ENCODE data around the gene MBP. TPM values are rescaled to one million over a fixed set of nuclear protein-coding genes. Genes with fewer than 3 reads are reported as not detected.

MBP gene
- total and polyA plus RNA-seq, 3 experiments from 2014 or later: 59.5 to 196 (median 60.0) TPM

- H3K4me1 ChIP-seq (ENCODE audit: insufficient read depth, low read length): no peaks in the 10 kb centered on the region
- H3K27me3 ChIP-seq (ENCODE audit: insufficient read depth, low read length, poor library complexity, severe bottlenecking): no peaks in the 10 kb centered on the region
- CTCF ChIA-PET: no interaction called here
- Mint-ChIP-seq H3K36me3 (no peaks in the 10 kb centered on the region), H3K27me3 (no peaks in the 10 kb centered on the region), H3K9me3 (no peaks in the 10 kb centered on the region), H3K4me1 (no peaks in the 10 kb centered on the region), H3K4me3 (no peak overlapping the region), H3K27ac (peak overlapping the region in 1 of 8 donors; percentile 61)
- H3K27ac ChIP-seq (ENCODE audit: low read depth, low read length): no peak overlapping the region
- H3K36me3 ChIP-seq (ENCODE audit: insufficient read depth, low read length): no peaks in the 10 kb centered on the region
- no peak overlapping the region for H3K4me3 ChIP-seq (ENCODE audit: low read length)
- DNase-seq: no peak
- no peaks in the 10 kb centered on the region for H3K9me3 ChIP-seq (ENCODE audit: low read length)
- POLR2A ChIA-PET: no interaction called here
These were observed 142.9 kb downstream of the MBP start for GRCh38 chr18:76989647-76990190.

- H3K27me3 Mint-ChIP-seq: no peaks in the 10 kb centered on the region
- Histone ChIP-seq H3K9me3 (ENCODE audit: low read length) (no peaks in the 10 kb centered on the region), H3K36me3 (ENCODE audit: insufficient read depth, low read length) (no peaks in the 10 kb centered on the region), H3K27ac (ENCODE audit: low read depth, low read length) (no peak overlapping the region), H3K4me1 (ENCODE audit: insufficient read depth, low read length) (no peaks in the 10 kb centered on the region), H3K27me3 (ENCODE audit: insufficient read depth, low read length, poor library complexity, severe bottlenecking) (no peaks in the 10 kb centered on the region), H3K4me3 (ENCODE audit: low read length) (no peak overlapping the region)
- no peaks in the 10 kb centered on the region for H3K36me3 Mint-ChIP-seq
- POLR2A ChIA-PET: no interaction called here
- no peaks in the 10 kb centered on the region for H3K9me3 Mint-ChIP-seq
- CTCF ChIA-PET: interaction anchor here (1.0 kb wide), 1 partner anchor 187 kb away, joined by 4 read pairs; no protein-coding TSS in a partner anchor
- no peaks in the 10 kb centered on the region for H3K4me1 Mint-ChIP-seq
- peak overlapping the region in 1 of 8 donors; percentile 10 for H3K27ac Mint-ChIP-seq
- no peak overlapping the region for H3K4me3 Mint-ChIP-seq
- DNase-seq: no peak
These were observed 143.5 kb downstream of the MBP start for GRCh38 chr18:76988827-76989646.

GRCh38 chr18:76988031-76988826, 144.4 kb downstream of the MBP start:
- no peak overlapping the region for H3K27ac Mint-ChIP-seq
- H3K4me1 Mint-ChIP-seq: peaks cover 3 to 5% (median 4%) of the 10 kb centered on the region in 3 donors
- H3K36me3 Mint-ChIP-seq: no peaks in the 10 kb centered on the region
- no peaks in the 10 kb centered on the region for H3K4me1 ChIP-seq (ENCODE audit: insufficient read depth, low read length)
- no peak overlapping the region for H3K4me3 ChIP-seq (ENCODE audit: low read length)
- no peaks in the 10 kb centered on the region for H3K36me3 ChIP-seq (ENCODE audit: insufficient read depth, low read length)
- ChIA-PET CTCF (interaction anchor here (1.0 kb wide), 1 partner anchor 186 kb away, joined by 4 read pairs; no protein-coding TSS in a partner anchor), POLR2A (no interaction called here)
- H3K4me3 Mint-ChIP-seq: no peak overlapping the region
- no peaks in the 10 kb centered on the region for H3K9me3 ChIP-seq (ENCODE audit: low read length)
- H3K27me3 ChIP-seq (ENCODE audit: insufficient read depth, low read length, poor library complexity, severe bottlenecking): no peaks in the 10 kb centered on the region
- DNase-seq: no peak
- no peaks in the 10 kb centered on the region for H3K27me3 Mint-ChIP-seq
- H3K9me3 Mint-ChIP-seq: no peaks in the 10 kb centered on the region
- no peak overlapping the region for H3K27ac ChIP-seq (ENCODE audit: low read depth, low read length)

- Mint-ChIP-seq H3K27me3 (no peaks in the 10 kb centered on the region), H3K27ac (peak overlapping the region in 1 of 8 donors; percentile 9), H3K4me1 (peaks cover 6 to 8% (median 8%) of the 10 kb centered on the region in 3 donors), H3K4me3 (no peak overlapping the region), H3K9me3 (no peaks in the 10 kb centered on the region), H3K36me3 (no peaks in the 10 kb centered on the region)
- H3K36me3 ChIP-seq (ENCODE audit: insufficient read depth, low read length): no peaks in the 10 kb centered on the region
- no peaks in the 10 kb centered on the region for H3K9me3 ChIP-seq (ENCODE audit: low read length)
- H3K27me3 ChIP-seq (ENCODE audit: insufficient read depth, low read length, poor library complexity, severe bottlenecking): no peaks in the 10 kb centered on the region
- POLR2A ChIA-PET: no interaction called here
- no peak overlapping the region for H3K27ac ChIP-seq (ENCODE audit: low read depth, low read length)
- CTCF ChIA-PET: interaction anchor here (1.0 to 4.3 kb wide), 3 partner anchors 10 to 143 kb away, joined by 3 to 32 read pairs (median 3); no protein-coding TSS in a partner anchor
- H3K4me3 ChIP-seq (ENCODE audit: low read length): no peak overlapping the region
- no peak for DNase-seq
- no peaks in the 10 kb centered on the region for H3K4me1 ChIP-seq (ENCODE audit: insufficient read depth, low read length)
These were observed 146.2 kb downstream of the MBP start for GRCh38 chr18:76986406-76986805.

GRCh38 chr18:76985951-76986236, 146.7 kb downstream of the MBP start:
- H3K4me3 ChIP-seq (ENCODE audit: low read length): no peak overlapping the region
- H3K4me3 Mint-ChIP-seq: no peak overlapping the region
- ChIA-PET CTCF (interaction anchor here (1.0 to 4.3 kb wide), 4 partner anchors 9 to 143 kb away, joined by 3 to 32 read pairs (median 6); no protein-coding TSS in a partner anchor), POLR2A (no interaction called here)
- no peak overlapping the region for H3K27ac ChIP-seq (ENCODE audit: low read depth, low read length)
- H3K4me1 ChIP-seq (ENCODE audit: insufficient read depth, low read length): no peaks in the 10 kb centered on the region
- no peaks in the 10 kb centered on the region for H3K27me3 ChIP-seq (ENCODE audit: insufficient read depth, low read length, poor library complexity, severe bottlenecking)
- no peaks in the 10 kb centered on the region for H3K36me3 ChIP-seq (ENCODE audit: insufficient read depth, low read length)
- H3K27me3 Mint-ChIP-seq: no peaks in the 10 kb centered on the region
- no peak overlapping the region for H3K27ac Mint-ChIP-seq
- DNase-seq: no peak
- H3K4me1 Mint-ChIP-seq: peaks cover 6 to 8% (median 8%) of the 10 kb centered on the region in 3 donors
- H3K36me3 Mint-ChIP-seq: no peaks in the 10 kb centered on the region
- H3K9me3 ChIP-seq (ENCODE audit: low read length): no peaks in the 10 kb centered on the region
- no peaks in the 10 kb centered on the region for H3K9me3 Mint-ChIP-seq

GRCh38 chr18:76985156-76985950, 147.2 kb downstream of the MBP start:
- no peaks in the 10 kb centered on the region for H3K9me3 Mint-ChIP-seq
- Histone ChIP-seq H3K4me3 (ENCODE audit: low read length) (no peak overlapping the region), H3K36me3 (ENCODE audit: insufficient read depth, low read length) (no peaks in the 10 kb centered on the region), H3K27ac (ENCODE audit: low read depth, low read length) (no peak overlapping the region), H3K27me3 (ENCODE audit: insufficient read depth, low read length, poor library complexity, severe bottlenecking) (no peaks in the 10 kb centered on the region), H3K4me1 (ENCODE audit: insufficient read depth, low read length) (no peaks in the 10 kb centered on the region), H3K9me3 (ENCODE audit: low read length) (no peaks in the 10 kb centered on the region)
- no peak for DNase-seq
- CTCF ChIA-PET: interaction anchor here (1.0 to 4.3 kb wide), 7 partner anchors 9 to 183 kb away, joined by 3 to 58 read pairs (median 3); no protein-coding TSS in a partner anchor
- H3K4me1 Mint-ChIP-seq: peaks cover 6 to 8% (median 8%) of the 10 kb centered on the region in 3 donors
- POLR2A ChIA-PET: no interaction called here
- no peak overlapping the region for H3K27ac Mint-ChIP-seq
- H3K4me3 Mint-ChIP-seq: no peak overlapping the region
- peaks cover 0 to 2% of the 10 kb centered on the region in 2 donors for H3K27me3 Mint-ChIP-seq
- no peaks in the 10 kb centered on the region for H3K36me3 Mint-ChIP-seq

- no peaks in the 10 kb centered on the region for H3K27me3 ChIP-seq (ENCODE audit: insufficient read depth, low read length, poor library complexity, severe bottlenecking)
- H3K9me3 ChIP-seq (ENCODE audit: low read length): no peaks in the 10 kb centered on the region
- no peak overlapping the region for H3K27ac ChIP-seq (ENCODE audit: low read depth, low read length)
- H3K4me1 Mint-ChIP-seq: peaks cover 6 to 8% (median 8%) of the 10 kb centered on the region in 3 donors
- no peak for DNase-seq
- H3K27ac Mint-ChIP-seq: no peak overlapping the region
- no peaks in the 10 kb centered on the region for H3K4me1 ChIP-seq (ENCODE audit: insufficient read depth, low read length)
- H3K4me3 Mint-ChIP-seq: no peak overlapping the region
- H3K9me3 Mint-ChIP-seq: no peaks in the 10 kb centered on the region
- ChIA-PET CTCF (interaction anchor here (0.9 to 4.3 kb wide), 11 partner anchors 8 to 225 kb away, joined by 3 to 58 read pairs (median 8); no protein-coding TSS in a partner anchor), POLR2A (no interaction called here)
- no peak overlapping the region for H3K4me3 ChIP-seq (ENCODE audit: low read length)
- H3K36me3 ChIP-seq (ENCODE audit: insufficient read depth, low read length): no peaks in the 10 kb centered on the region
- H3K27me3 Mint-ChIP-seq: peaks cover 0 to 2% of the 10 kb centered on the region in 2 donors
- no peaks in the 10 kb centered on the region for H3K36me3 Mint-ChIP-seq
These were observed 148.1 kb downstream of the MBP start for GRCh38 chr18:76984193-76985155.

Measured in CD8-positive, alpha-beta memory T cell (primary cell).